H1 (cell line): Measurements from ENCODE around the gene CFAP61. TPM values are rescaled to one million over a fixed set of nuclear protein-coding genes. Genes with fewer than 3 reads are reported as not detected.

Experiments
- HDAC6 ChIP-seq: IDR thresholded peaks from one replicate; pipeline ENCODE4 v1.7.1; 2012; ENCODE audit warnings: low read depth, mild to moderate bottlenecking, inconsistent platforms, low read length, moderate library complexity
- polyA plus RNA-seq, 7 experiments: library from polyadenylated mRNA; depleted of rRNA in 3 of 7; stranded (reverse) in 5 of 7; unstranded in 2 of 7; fragments of >200 nt in 5 of 7; fragments of 200-250 nt in 2 of 7; gene quantifications; 1 replicate in 5 of 7; 2 replicates in 1 of 7; 4 replicates in 1 of 7; pipeline versions ENCODE4 v1.2.1 to v1.2.3, GENCODE V29; 2011 to 2013; ENCODE audit warnings: missing spikeins in 2 of 7, mixed read lengths in 2 of 7
- total RNA-seq: library from RNA; stranded (reverse); fragmentation: NEBNext Ultra II Directional; extraction: Animal tissue kit (Norgen Biotek cat#: 25700); gene quantifications from 2 replicates; pipeline ENCODE4 v1.2.1, GENCODE V29; 2021
- TF ChIP-seq, protein P1 (sequence below): fragments of 300-600 bp; sonication (generic); IDR thresholded peaks from 2 replicates; pipeline ENCODE4 v1.7.1; 2012; ENCODE audit warnings: low read length, moderate library complexity, mild to moderate bottlenecking, inconsistent platforms; ENCODE audit not compliant: insufficient replicate concordance

The CFAP61 gene
- total and polyA plus RNA-seq, 2 of the 8 experiments (the other 6 are each of a cell fraction or from before 2014, with no cell fraction given), result 0.29 to 0.61 TPM

GRCh38 chr20:20020908-20021307 is 31.4 kb upstream of the CFAP61 start (continued):
- TF ChIP-seq, protein P1, sequence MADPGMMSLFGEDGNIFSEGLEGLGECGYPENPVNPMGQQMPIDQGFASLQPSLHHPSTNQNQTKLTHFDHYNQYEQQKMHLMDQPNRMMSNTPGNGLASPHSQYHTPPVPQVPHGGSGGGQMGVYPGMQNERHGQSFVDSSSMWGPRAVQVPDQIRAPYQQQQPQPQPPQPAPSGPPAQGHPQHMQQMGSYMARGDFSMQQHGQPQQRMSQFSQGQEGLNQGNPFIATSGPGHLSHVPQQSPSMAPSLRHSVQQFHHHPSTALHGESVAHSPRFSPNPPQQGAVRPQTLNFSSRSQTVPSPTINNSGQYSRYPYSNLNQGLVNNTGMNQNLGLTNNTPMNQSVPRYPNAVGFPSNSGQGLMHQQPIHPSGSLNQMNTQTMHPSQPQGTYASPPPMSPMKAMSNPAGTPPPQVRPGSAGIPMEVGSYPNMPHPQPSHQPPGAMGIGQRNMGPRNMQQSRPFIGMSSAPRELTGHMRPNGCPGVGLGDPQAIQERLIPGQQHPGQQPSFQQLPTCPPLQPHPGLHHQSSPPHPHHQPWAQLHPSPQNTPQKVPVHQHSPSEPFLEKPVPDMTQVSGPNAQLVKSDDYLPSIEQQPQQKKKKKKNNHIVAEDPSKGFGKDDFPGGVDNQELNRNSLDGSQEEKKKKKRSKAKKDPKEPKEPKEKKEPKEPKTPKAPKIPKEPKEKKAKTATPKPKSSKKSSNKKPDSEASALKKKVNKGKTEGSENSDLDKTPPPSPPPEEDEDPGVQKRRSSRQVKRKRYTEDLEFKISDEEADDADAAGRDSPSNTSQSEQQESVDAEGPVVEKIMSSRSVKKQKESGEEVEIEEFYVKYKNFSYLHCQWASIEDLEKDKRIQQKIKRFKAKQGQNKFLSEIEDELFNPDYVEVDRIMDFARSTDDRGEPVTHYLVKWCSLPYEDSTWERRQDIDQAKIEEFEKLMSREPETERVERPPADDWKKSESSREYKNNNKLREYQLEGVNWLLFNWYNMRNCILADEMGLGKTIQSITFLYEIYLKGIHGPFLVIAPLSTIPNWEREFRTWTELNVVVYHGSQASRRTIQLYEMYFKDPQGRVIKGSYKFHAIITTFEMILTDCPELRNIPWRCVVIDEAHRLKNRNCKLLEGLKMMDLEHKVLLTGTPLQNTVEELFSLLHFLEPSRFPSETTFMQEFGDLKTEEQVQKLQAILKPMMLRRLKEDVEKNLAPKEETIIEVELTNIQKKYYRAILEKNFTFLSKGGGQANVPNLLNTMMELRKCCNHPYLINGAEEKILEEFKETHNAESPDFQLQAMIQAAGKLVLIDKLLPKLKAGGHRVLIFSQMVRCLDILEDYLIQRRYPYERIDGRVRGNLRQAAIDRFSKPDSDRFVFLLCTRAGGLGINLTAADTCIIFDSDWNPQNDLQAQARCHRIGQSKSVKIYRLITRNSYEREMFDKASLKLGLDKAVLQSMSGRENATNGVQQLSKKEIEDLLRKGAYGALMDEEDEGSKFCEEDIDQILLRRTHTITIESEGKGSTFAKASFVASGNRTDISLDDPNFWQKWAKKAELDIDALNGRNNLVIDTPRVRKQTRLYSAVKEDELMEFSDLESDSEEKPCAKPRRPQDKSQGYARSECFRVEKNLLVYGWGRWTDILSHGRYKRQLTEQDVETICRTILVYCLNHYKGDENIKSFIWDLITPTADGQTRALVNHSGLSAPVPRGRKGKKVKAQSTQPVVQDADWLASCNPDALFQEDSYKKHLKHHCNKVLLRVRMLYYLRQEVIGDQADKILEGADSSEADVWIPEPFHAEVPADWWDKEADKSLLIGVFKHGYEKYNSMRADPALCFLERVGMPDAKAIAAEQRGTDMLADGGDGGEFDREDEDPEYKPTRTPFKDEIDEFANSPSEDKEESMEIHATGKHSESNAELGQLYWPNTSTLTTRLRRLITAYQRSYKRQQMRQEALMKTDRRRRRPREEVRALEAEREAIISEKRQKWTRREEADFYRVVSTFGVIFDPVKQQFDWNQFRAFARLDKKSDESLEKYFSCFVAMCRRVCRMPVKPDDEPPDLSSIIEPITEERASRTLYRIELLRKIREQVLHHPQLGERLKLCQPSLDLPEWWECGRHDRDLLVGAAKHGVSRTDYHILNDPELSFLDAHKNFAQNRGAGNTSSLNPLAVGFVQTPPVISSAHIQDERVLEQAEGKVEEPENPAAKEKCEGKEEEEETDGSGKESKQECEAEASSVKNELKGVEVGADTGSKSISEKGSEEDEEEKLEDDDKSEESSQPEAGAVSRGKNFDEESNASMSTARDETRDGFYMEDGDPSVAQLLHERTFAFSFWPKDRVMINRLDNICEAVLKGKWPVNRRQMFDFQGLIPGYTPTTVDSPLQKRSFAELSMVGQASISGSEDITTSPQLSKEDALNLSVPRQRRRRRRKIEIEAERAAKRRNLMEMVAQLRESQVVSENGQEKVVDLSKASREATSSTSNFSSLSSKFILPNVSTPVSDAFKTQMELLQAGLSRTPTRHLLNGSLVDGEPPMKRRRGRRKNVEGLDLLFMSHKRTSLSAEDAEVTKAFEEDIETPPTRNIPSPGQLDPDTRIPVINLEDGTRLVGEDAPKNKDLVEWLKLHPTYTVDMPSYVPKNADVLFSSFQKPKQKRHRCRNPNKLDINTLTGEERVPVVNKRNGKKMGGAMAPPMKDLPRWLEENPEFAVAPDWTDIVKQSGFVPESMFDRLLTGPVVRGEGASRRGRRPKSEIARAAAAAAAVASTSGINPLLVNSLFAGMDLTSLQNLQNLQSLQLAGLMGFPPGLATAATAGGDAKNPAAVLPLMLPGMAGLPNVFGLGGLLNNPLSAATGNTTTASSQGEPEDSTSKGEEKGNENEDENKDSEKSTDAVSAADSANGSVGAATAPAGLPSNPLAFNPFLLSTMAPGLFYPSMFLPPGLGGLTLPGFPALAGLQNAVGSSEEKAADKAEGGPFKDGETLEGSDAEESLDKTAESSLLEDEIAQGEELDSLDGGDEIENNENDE, result no peak
- no peak for TF ChIP-seq HDAC6
